GM18498 (cell line): Measurements from ENCODE around the gene BRD3.
A peak's percentile ranks its signal among the peaks of the same experiment; 100 is the strongest.
"Not testable (repeated sequence)": the region's sequence is repeated elsewhere in the genome, so short reads cannot be mapped to it uniquely, and the experiment has no call there.

ENCODE experiments used
- ATAC-seq: cut with Tn5 transposase; IDR thresholded peaks from one replicate; pipeline ENCODE4 v1.9.1; 2021; ENCODE audit warnings: mild to moderate bottlenecking, moderate library complexity; ENCODE audit not compliant: unreplicated experiment

The BRD3 gene

DNA sequence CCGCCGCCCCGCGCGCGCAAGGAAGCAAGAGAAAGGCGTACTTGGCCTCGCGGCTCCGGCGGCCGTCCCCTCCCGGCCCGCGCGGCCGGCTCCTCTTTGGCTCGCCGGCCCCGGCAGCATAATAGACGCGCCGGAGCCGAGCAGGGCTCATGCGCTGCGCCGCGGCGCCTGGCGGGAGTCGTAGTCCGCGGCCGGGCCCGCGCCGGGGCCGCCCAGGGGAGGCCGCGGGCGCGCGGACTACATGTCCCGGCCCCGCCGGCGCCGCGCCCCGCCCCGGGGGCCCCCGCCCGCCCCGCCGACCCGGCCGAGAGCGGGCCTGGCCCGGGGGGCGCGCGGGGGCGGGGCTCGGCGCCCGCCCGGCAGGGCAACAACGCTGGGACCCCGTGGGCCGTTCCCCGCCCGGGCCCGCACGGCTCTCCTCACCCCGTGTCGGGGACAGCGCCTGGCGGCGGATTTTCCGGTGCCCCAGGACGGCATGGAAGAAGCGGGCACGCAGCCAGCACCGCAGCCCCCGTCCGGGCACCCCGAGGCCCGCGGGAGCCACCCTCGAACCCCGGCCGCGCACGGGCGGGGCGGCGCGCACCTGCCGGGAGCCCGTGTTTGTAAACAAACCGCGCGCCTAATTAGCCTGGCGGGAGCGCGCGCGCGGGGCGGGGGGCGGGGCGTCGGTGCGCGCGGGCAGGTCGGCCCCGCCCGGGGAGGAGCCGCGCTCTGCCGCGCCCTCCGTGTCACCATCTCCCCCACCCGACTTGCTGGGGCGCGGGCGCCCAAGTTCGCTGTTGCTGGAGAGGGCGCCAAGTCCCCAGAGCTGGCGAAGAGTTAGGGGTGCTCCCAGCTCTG lies at the start of gene BRD3:
TSS of gene BRD3 (minus strand) at position 123 of the 840 bp plus-strand sequence. CDS start 14,549 bp downstream, outside the sequence.
- peak; percentile 74 for ATAC-seq

DNA sequence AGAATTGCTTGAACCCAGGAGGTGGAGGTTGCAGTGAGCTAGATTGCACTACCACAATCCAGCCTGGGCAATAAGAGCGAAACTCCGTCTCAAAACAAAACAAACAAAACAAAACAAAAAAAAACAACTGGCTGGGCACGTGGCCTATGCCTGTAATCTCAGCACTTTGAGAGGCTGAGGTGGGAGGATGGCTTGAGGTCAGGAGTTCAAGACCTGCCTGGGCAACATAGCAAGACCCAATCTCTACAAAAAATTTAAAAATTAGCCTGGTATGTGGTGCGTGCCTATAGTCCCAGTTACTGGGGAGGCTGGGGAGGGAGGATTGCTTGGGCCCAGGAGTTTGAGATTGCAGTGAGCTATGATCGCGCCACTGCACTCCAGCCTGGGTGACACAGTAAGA lies 44.7 kb upstream of the BRD3 start:
- ATAC-seq, result no peak

DNA sequence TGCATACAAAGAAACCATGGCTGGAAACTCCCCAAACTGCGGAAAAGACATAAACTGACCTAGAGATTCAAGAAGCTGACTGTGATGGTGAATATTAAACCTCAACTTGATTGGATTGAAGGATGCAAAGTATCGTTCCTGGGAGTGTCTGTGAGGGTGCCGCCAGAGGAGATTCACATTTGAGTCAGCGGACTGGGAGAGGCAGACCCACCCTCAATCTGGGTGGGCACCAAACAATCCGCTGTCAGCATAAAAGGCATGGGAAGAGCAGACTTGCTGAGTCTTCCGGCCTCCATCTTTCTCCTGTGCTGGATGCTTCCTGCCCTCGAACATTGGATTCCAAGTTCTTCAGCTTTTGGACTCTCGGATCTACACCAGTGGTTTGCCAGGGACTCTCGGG lies 43.2 kb upstream of the BRD3 start:
- ATAC-seq, result no peak

DNA sequence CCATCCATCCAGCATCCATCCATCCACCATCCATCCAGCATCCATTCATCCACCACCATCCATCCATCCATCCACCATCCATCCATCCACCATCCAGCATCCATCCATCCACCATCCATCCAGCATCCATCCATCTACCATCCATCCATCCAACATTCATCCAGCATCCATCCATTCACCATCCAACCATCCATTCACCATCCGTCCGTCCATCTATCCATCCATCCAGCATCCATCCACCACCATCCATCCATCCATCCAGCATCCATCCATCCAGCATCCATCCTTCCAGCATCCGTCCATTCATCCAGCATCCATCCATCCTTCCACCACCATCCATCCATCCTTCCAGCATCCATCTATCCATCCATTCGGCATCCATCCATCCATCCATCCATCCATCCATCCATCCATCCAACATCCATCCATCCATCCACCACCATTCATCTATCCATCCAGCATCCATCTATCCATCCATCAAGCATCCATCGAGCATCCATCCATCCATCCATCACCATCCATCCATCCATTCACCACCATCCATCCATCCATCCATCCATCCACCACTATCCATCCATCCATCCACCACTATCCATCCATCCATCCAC lies 35.7 kb upstream of the BRD3 start:
- no peak for ATAC-seq

DNA sequence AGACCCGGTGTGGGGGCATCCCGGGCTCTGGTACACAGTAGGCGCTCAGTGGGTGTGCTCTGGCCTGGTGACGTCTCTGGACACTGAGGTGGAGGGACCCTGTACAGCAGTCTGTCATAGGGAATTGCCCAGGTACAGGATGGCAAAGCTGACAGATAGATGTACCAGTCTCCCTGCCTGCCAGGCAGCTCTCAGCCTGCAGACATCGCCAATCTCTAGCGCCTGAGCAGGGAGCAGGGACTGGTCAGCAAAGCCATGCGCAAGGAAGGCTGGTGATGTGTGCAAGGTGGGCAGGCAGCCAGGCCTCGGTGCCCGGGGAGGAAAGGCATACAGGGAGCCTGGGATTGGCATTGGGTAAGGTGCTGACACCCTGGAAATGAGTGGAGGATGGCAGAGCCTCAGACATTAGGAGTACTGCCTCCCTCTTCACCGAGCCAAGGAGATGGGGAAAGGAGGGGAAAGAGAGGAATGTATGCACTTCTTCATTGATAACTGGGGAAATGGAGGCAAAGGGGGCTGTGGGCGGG lies 33.9 kb upstream of the BRD3 start:
- no peak for ATAC-seq

DNA sequence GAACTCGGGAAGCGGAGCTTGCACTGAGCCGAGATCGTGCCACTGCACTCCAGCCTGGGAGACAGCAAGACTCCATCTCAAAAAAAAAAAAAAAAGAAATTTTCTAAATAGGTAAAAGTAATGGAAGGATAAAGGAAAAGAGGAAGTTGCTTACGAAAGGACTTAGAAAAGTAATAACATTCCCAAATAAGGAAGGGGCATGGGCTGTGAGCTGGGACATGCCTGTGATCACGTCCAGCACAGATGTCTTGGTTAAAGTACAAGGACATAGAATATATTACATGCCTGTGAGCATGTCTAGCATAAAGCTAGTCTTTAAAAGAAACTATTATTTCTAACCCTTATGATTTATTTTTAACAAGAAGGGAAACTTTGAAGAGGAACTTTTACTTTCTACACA lies 33.3 kb upstream of the BRD3 start:
- ATAC-seq, result not testable (repeated sequence)

DNA sequence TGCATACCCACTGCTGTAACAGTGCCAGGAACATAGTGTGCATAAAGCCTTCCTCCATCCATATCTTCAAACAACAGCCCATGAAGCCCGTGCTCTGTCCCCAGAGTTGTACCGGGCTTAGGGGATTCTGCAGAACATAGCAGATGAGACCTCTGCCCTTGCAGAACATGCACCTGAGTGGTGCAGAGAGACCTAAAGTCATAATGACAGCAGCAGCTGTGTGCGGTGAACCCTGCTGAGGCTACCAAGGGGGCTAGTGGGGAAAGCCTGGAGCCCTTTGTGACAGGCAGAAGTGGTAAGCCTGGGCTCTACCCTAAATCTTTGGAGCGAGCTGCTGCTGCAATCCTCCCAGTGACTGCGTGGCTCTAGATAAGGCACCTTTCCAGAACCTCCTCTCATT lies 32.2 kb upstream of the BRD3 start:
- ATAC-seq, result no peak

DNA sequence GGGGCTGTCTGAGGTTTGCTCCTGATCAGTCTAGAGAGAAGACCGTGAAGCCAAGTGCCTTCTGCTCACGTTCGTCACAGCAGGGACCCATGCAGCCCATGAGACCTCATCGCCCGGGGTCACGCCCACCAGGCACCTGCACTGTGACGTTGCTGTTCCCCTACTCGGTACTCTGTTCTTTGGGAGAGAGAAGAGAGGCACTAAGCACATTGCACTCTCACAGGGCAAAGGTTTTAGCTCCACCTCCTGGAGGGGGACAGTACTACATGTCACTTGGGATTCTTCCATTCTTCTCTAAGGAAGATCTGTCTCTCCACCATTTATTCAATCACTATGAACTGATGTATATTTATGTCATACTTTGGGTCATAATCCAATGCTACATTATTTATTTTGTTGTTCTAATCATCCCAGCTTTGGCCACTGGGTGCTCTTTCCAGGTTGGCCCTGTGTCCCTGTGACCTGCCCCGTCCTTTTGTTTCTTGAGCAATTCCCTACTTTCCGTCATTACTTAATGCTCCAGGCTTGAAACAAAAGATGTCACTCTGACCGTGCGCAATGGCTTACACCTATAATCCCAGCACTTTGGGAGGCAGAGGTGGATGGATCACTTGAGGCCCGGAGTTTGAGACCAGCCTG lies 31.4 kb upstream of the BRD3 start:
- ATAC-seq, result no peak

DNA sequence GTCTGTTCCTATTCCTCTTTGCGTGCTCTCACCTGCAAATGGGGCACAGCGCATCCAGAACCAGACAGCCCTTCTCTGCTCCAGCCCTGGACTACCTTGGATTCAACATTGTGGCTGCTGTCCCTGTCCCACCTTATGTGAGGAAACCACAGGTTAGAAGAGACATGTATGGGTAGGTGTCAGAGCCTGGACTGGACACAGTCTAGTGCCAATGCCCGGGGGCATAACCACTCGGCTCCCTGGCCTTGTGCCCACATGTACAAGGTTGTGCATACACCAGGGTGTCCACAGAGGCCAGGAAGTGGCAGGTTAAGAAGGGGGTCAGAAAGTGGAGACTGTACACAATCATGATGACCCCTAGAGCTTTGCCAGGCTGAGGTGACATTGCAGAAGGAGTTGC lies 22.1 kb upstream of the BRD3 start:
- ATAC-seq, result no peak

DNA sequence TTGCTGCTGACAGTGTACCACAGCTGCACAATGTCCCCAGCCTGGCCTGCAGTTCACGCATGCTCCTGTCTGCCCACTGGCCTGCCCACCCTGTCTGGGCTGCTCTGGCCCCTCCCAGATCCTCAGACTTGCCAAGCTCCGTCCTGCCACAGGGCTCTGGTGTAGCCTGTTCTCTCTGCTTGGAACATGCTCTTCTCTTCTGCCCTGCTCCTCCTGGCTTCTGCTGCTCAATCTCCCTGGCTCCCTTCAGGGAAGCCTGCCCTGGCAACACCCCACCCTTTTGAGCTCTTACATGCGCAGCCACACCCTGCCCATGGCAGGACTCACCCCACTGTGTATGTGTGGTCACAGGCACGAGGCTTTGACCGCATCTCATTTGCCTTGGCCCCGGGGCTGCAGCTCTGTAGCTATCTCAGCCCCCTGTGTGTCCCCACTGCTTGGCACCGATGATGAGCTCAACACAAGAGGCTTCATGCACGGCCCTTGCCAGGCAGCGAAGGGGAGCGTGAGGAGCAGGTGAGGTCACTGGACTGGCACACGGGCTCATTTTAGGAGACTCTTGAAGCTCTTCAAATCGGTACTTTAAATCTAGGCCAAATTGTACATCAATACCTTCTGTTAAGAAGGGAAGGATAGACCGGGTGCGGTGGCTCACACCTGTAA lies 20.4 kb upstream of the BRD3 start:
- no peak for ATAC-seq

DNA sequence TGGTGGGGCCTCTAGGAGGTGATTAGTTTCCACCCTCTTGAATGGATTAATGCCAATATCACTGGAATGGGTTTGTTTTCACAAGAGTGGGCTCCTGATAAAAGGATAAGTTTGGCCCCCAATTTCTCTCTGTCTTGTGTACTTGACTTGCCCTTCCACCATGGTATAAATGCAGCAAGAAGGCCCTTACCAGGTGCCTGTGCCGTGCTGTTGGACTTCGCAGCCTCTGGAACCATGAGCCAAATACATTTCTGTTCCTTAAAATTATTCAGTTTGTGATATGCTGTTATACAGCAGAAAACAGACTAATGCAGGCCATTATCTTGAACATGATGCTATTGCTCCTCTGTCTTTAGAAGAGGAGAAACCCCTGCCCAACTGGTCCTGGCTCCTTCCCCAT lies 17.8 kb upstream of the BRD3 start:
- ATAC-seq, result no peak

DNA sequence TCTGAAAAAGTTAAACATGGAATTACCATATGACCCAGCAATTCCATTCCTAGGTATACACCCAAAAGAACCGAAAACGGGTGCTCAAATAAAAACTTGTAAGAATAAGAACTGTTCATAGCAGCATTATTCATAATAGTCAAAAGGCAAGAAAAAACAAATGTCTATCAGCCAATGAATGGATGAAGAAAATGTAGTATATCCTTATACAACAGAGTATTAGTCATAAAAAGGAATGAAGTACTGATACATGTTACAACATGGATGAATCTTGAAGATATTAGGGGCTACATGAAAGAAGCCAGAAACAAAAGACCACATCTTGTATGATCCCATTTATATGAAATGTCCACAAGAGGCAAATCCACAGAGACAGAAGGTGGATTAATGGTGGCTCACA lies 15.6 kb upstream of the BRD3 start:
- ATAC-seq, result no peak

DNA sequence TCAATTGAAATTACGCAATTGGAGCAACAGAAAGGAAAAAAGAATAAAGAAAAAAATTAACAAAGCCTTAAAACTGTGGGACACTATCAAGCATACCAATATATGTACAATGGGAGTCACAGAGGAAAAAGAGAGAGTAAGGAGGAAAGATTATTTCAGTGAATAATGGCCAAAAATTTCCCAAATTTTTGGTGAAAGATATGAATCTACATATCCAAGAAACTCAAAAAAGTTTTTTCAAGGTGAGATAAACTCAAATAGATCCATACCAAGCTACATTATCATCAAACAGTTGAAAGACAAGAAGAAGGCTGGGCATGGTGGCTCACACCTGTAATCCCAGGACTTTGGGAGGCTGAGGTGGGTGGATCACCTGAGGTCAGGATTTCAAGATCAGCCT lies 8.8 kb upstream of the BRD3 start:
- no peak for ATAC-seq

DNA sequence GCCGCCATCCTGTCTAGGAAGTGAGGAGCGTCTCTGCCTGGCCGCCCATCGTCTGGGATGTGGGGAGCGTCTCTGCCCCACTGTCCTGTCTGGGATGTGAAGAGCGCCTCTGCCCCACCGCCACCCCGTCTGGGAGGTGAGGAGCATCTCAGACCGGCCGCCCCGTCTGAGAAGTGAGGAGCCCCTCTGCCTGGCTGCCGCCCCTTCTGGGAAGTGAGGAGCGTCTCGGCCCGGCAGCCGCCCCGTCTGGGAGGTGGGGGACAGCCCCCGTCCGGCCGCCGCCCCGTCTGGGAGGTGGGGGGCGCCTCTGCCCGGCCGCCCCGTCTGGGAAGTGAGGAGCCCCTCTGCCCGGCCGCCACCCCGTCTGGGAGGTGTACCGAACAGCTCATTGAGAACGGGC lies 7.9 kb upstream of the BRD3 start:
- not testable (repeated sequence) for ATAC-seq

DNA sequence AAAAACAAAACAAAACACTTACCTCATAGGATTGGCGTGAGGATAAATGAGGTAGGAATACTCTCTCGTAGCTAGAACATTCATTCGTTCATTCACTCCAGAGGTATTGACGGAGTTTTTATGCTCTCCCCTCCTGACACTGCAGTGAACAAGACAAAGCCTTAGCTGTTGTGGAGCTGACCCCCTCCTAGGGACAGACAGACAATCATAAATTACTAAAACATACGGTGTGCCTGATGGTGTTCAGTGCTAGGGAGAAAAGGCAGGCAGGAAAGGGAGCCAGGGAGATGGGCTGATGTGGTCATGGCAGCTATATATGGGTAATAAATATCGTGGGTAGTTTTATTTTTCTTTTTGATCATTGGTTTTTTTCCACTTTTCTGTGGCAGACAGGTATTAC lies 5.7 kb upstream of the BRD3 start:
- ATAC-seq, result no peak

DNA sequence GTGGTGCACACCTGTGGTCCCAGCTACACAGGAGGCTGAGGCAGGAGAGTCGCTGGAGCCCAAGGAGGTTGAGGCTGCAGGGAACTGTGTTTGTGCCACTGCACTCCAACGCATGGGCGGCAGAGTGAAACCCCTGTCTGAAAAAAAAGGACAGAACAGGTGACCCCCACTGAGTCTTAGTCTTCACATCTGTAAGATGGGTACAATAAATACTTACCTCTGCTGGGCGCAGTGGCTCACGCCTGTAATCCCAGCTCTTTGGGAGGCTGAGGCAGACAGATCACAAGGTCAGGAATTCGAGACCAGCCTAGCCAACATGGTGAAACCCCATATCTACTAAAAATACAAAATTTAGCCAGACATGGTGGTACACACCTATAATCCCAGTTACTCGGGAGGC lies 4.9 kb upstream of the BRD3 start:
- ATAC-seq, result not testable (repeated sequence)

DNA sequence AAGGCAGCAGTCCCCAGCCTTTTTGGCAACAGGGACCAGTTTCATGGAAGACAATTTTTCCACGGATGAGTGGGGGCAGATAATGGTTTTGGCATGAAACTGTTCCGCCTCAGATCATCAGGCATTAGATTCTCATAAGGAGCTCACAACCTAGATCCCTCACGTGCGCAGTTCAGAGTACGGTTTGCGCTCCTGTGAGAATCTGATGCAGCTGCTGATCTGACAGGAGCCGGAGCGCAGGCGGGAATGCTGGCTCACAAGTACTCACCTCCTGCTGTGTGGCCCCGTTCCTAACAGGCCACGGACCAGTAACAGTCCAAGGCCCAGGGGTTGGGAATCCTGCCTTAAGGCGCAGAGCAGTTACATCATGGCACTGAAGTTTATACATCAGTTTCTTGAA lies 3.3 kb upstream of the BRD3 start:
- ATAC-seq, result no peak

DNA sequence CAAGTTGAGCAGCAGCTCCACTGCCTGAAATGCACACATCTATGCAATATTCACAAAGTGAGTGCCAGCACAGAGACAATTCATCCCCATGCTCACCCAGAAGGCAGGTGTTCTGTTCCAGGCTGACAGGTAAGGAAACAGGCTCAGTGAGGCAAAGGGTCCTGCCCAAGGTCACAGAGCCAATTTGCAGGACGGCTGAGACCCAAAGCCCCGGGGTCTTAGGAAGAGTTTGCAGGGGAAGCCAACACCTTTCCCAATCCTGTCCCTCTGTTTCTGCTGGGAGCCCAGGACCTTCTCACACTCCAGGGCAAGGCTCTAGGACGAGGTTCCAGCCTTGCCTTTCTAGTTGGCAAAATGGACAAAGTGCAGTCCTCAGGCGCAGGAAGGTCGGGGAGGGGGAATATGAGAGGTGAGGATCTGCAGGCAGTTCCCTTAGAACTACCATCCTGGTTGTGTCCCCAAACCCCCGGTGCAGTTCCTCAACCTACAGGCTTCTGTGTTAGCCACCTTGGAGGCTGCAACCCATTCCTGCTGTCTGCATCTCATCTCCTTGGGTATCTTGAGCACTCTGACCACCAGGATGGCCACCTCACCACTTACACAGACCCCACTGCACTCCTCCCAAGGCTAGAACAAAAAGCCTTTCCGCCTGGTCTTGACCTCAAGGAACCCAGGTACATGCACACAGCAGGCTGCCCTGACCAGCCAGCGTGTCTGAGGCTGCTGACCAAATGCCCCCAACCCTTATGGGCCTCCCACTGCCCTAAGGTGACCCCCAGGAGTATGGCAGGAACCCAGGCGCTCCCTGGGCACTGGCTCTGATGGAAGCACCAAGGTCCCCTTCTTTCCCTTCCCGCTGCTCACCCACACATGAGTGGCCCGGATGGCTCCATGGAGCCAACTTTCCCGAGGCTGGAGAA lies 1.9 kb upstream of the BRD3 start:
- no peak for ATAC-seq

DNA sequence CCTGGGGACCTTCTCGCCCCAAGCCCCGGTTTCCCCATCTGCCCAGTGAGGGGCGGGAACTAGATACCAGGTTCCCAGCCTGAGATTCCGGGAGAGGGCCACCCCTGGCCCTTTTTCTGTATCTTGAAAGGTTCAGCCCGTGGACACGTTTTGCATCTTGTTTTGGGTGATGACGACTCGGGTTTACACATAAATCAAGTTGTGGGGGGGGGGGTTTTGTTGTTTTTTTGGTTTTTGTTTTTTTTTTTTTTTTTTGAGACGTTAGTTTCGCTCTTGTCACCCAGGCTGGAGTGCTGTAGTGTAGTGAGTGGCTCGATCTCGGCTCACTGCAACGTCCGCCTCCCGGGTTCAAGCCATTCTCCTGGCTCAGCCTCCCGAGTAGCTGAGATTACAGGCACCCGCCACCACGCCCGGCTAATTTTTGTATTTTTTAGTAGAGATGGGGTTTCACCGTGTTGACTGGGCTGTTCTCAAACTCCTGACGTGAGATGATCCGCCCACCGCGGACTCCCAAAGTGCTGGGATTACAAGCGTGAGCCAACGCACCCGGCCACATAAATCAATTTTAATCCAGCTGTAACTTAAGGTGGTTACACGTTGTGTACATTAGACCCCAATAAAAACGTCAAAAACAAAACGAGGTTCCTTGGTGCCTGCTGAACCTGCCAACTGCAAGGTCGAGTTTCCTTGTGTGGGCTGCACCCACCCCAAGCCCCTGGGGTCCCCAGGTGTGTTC lies 1.1 kb upstream of the BRD3 start:
- no peak for ATAC-seq
